Measurements from ENCODE around the gene MRGPRX4. TPM values are rescaled to one million over a fixed set of nuclear protein-coding genes. Genes with fewer than 3 reads are reported as not detected.
"Not testable (repeated sequence)": the region's sequence is repeated elsewhere in the genome, so short reads cannot be mapped to it uniquely, and the experiment has no call there.

MRGPRX4 gene
- total RNA-seq (2021) (not detected in 2 replicates), Bru-seq, nascent RNA (not detected), BruChase-seq, experiment 1, labeled RNA remaining after a 2-hour chase (not detected), BruChase-seq, experiment 2, labeled RNA remaining after a 6-hour chase (not detected)
- long read RNA-seq = 0 reads

GRCh38 chr11:18172666-18173065, at the start of gene MRGPRX4:
Gene MRGPRX4, plus strand, starts transcription at chr11:18172837. Its CDS starts 420 bp downstream, at chr11:18173257.
- ChIA-PET POLR2A (ENCODE audit: unreplicated experiment) (no interaction called here), CTCF (no interaction called here)
- H3K9me2 ChIP-seq (ENCODE audit: insufficient read depth) = no peaks in the 10 kb centered on the region
- TF ChIP-seq CTCF (conservative IDR thresholded peaks at IDR 0.05) (no peak), EZH2 (IDR thresholded peaks at IDR 0.05; ENCODE audit: low read depth) (no peak)
- no TSS peak for BruUV-seq (replicated peaks)
- H3K79me2 ChIP-seq (ENCODE audit: low read depth) = no peaks in the 10 kb centered on the region
- no peak within 1 kb of the TSS for H2AFZ ChIP-seq
- intact Hi-C loops (cut with micrococcal nuclease; ENCODE audit: unreplicated experiment) = no loop called here
- H3K27me3 ChIP-seq (ENCODE audit: insufficient read depth, low read depth) = peaks cover 11% of the 10 kb centered on the region
- H3K27ac ChIP-seq = no peak within 1 kb of the TSS
- H3K9me3 ChIP-seq (ENCODE audit: insufficient read depth, low read depth) = no peaks in the 10 kb centered on the region
- no peaks in the 10 kb centered on the region for H4K20me1 ChIP-seq (ENCODE audit: insufficient read depth)
- no peaks in the 10 kb centered on the region for H3F3A ChIP-seq (ENCODE audit: insufficient read depth, low read depth)
- H3K36me3 ChIP-seq (ENCODE audit: low read depth) = no peaks in the 10 kb centered on the region
- no peak for DNase-seq
- H3K4me3 ChIP-seq = no peak within 1 kb of the TSS
- H3K4me2 ChIP-seq = no peak within 1 kb of the TSS
- H3K4me1 ChIP-seq (replicated peaks; ENCODE audit: insufficient read depth) = no peaks in the 10 kb centered on the region

DNA sequence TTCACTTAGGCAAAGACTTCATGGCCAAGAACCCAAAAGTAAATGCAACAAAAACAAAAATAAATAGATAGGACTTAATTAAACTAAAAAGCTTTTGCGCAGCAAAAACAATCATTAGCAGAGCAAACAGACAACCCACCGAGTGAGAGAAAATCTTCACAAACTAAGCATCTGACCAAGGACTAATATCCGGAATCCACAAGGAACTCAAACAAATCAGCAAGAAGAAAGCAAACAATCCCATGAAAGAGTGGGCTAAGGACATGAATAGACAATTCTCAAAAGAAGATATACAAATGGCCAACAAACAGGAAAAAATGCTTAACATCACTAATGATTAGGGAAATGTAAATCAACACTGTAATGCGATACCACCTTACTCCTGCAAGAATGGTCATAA, 41.5 kb upstream of the MRGPRX4 start:
- H3K36me3 ChIP-seq (ENCODE audit: low read depth); BruUV-seq (replicated peaks); H3K9me2 ChIP-seq (ENCODE audit: insufficient read depth); H3F3A ChIP-seq (ENCODE audit: insufficient read depth, low read depth); DNase-seq; H3K9me3 ChIP-seq (ENCODE audit: insufficient read depth, low read depth); H3K27ac ChIP-seq; H3K4me3 ChIP-seq; H3K4me1 ChIP-seq (replicated peaks; ENCODE audit: insufficient read depth); H3K79me2 ChIP-seq (ENCODE audit: low read depth); CTCF ChIA-PET; H3K4me2 ChIP-seq; intact Hi-C loops (cut with micrococcal nuclease; ENCODE audit: unreplicated experiment); H2AFZ ChIP-seq; POLR2A ChIA-PET (ENCODE audit: unreplicated experiment); H4K20me1 ChIP-seq (ENCODE audit: insufficient read depth): not testable (repeated sequence)
- peaks cover 51% of the 10 kb centered on the region for H3K27me3 ChIP-seq (ENCODE audit: insufficient read depth, low read depth)

GRCh38 chr11:18132341-18132740, 40.3 kb upstream of the MRGPRX4 start, which contains the start of gene MRGPRX3:
Gene MRGPRX3, plus strand, starts transcription at chr11:18132571. Its CDS starts 4,632 bp downstream, at chr11:18137203.
- H2AFZ ChIP-seq = no peak within 1 kb of the TSS
- H3K9me3 ChIP-seq (ENCODE audit: insufficient read depth, low read depth) = no peaks in the 10 kb centered on the region
- no peaks in the 10 kb centered on the region for H3F3A ChIP-seq (ENCODE audit: insufficient read depth, low read depth)
- ChIA-PET CTCF (no interaction called here), POLR2A (ENCODE audit: unreplicated experiment) (no interaction called here)
- no peaks in the 10 kb centered on the region for H3K79me2 ChIP-seq (ENCODE audit: low read depth)
- DNase-seq = no peak
- H3K27me3 ChIP-seq (ENCODE audit: insufficient read depth, low read depth) = peaks cover 51% of the 10 kb centered on the region
- TF ChIP-seq CTCF (conservative IDR thresholded peaks at IDR 0.05) = no peak
- no peak for TF ChIP-seq EZH2 (IDR thresholded peaks at IDR 0.05; ENCODE audit: low read depth)
- no TSS peak for BruUV-seq (replicated peaks)
- H3K4me3 ChIP-seq = no peak within 1 kb of the TSS
- H3K36me3 ChIP-seq (ENCODE audit: low read depth) = no peaks in the 10 kb centered on the region
- no peaks in the 10 kb centered on the region for H3K9me2 ChIP-seq (ENCODE audit: insufficient read depth)
- intact Hi-C loops (cut with micrococcal nuclease; ENCODE audit: unreplicated experiment) = no loop called here
- no peak within 1 kb of the TSS for H3K4me2 ChIP-seq
- H3K27ac ChIP-seq = no peak within 1 kb of the TSS
- H3K4me1 ChIP-seq (replicated peaks; ENCODE audit: insufficient read depth) = no peaks in the 10 kb centered on the region
- no peaks in the 10 kb centered on the region for H4K20me1 ChIP-seq (ENCODE audit: insufficient read depth)

GRCh38 chr11:18135308-18135707, 37.3 kb upstream of the MRGPRX4 start:
- Histone ChIP-seq H3K27ac (no peak overlapping the region), H3K36me3 (ENCODE audit: low read depth) (no peaks in the 10 kb centered on the region), H3K79me2 (ENCODE audit: low read depth) (no peaks in the 10 kb centered on the region), H3K9me3 (ENCODE audit: insufficient read depth, low read depth) (no peaks in the 10 kb centered on the region), H2AFZ (no peak overlapping the region), H3K9me2 (ENCODE audit: insufficient read depth) (no peaks in the 10 kb centered on the region), H3F3A (ENCODE audit: insufficient read depth, low read depth) (no peaks in the 10 kb centered on the region), H4K20me1 (ENCODE audit: insufficient read depth) (no peaks in the 10 kb centered on the region), H3K27me3 (ENCODE audit: insufficient read depth, low read depth) (peaks cover 25% of the 10 kb centered on the region; the same call in 1 of the 2 replicates), H3K4me2 (no peak overlapping the region), H3K4me3 (no peak overlapping the region), H3K4me1 (replicated peaks; ENCODE audit: insufficient read depth) (no peaks in the 10 kb centered on the region)
- no peak for DNase-seq
- TF ChIP-seq CTCF (conservative IDR thresholded peaks at IDR 0.05) (no peak), EZH2 (IDR thresholded peaks at IDR 0.05; ENCODE audit: low read depth) (no peak)
- BruUV-seq (replicated peaks) = no TSS peak
- POLR2A ChIA-PET (ENCODE audit: unreplicated experiment) = no interaction called here
- intact Hi-C loops (cut with micrococcal nuclease; ENCODE audit: unreplicated experiment) = no loop called here
- CTCF ChIA-PET = no interaction called here
